Measurements from ENCODE around the gene PLB1.

PLB1 gene

GRCh38 chr2:28557389-28558131, 61.7 kb downstream of the PLB1 start:
- TF ChIP-seq CTCF (IDR thresholded peaks at IDR 0.05; ENCODE audit: low read depth, low read length), result no peak
- DNase-seq (ENCODE audit: low read depth in 2 of 2), result peak in 1 of 2 donors; percentile 46
- no peak overlapping the region for H3K4me3 ChIP-seq (replicated peaks in 1 of 2; ENCODE audit: low read depth in 2 of 2, low read length in 2 of 2)

GRCh38 chr2:28558158-28558820, 62.4 kb downstream of the PLB1 start:
- DNase-seq (ENCODE audit: low read depth in 2 of 2), result peak in 1 of 2 donors; percentile 9
- TF ChIP-seq CTCF (IDR thresholded peaks at IDR 0.05; ENCODE audit: low read depth, low read length), result no peak
- H3K4me3 ChIP-seq (replicated peaks in 1 of 2; ENCODE audit: low read depth in 2 of 2, low read length in 2 of 2), result no peak overlapping the region

DNA sequence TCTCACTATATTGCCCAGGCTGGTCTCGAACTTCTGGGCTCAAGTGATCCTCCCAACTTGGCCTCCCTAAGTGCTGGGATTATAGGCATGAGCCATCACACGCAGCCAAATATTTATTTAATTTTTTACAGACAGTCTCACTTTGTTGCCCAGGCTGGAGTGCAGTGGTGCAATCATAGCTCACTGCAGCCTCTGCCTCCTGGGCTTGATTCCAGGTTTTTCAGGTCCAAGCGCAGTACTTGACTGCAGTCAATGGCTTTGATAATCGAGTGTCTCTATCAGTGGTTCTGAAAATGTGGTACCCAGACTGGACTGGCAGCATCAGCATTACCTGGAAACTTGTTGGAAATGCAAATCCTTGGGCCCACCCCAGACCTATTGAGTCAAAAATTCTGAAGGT, 63.1 kb downstream of the PLB1 start:
- TF ChIP-seq CTCF (IDR thresholded peaks at IDR 0.05; ENCODE audit: low read depth, low read length), result no peak
- H3K4me3 ChIP-seq (replicated peaks in 1 of 2; ENCODE audit: low read depth in 2 of 2, low read length in 2 of 2), result no peak overlapping the region
- peak; percentile 14 to 57 for DNase-seq (ENCODE audit: low read depth in 2 of 2)

DNA sequence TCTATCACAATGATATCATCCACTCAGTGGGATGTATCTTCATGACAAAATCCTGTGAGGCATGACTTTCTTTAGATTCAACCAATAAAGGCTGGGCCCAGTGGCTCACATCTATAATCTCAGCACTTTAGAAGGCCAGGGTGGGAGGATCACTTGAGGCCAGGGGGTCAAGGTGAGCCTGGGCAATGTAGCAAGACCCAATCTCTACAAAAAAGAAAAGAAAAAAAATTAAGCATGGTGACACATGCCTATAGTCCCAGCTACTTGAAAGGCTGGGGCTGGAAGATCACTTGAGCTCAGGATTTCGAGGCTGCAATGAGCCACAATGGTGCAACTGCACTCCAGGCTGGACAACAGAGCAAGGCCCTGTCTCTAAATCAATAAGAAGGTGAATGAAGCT, 68.0 kb downstream of the PLB1 start:
- DNase-seq (ENCODE audit: low read depth in 2 of 2), result no peak
- no peak for TF ChIP-seq CTCF (IDR thresholded peaks at IDR 0.05; ENCODE audit: low read depth, low read length)

GRCh38 chr2:28564346-28564745, 68.5 kb downstream of the PLB1 start:
- H3K4me3 ChIP-seq (replicated peaks in 1 of 2; ENCODE audit: low read depth in 2 of 2, low read length in 2 of 2), result no peak overlapping the region
- no peak for DNase-seq (ENCODE audit: low read depth in 2 of 2)
- TF ChIP-seq CTCF (IDR thresholded peaks at IDR 0.05; ENCODE audit: low read depth, low read length), result no peak

More for the DNA sequence above, 68.0 kb downstream of the PLB1 start:
- H3K4me3 ChIP-seq (replicated peaks in 1 of 2; ENCODE audit: low read depth in 2 of 2, low read length in 2 of 2), result no peak overlapping the region

GRCh38 chr2:28565033-28565432, 69.2 kb downstream of the PLB1 start:
- H3K4me3 ChIP-seq (replicated peaks in 1 of 2; ENCODE audit: low read depth in 2 of 2, low read length in 2 of 2), result no peak overlapping the region
- no peak for DNase-seq (ENCODE audit: low read depth in 2 of 2)
- no peak for TF ChIP-seq CTCF (IDR thresholded peaks at IDR 0.05; ENCODE audit: low read depth, low read length)
